GOT3 (cell line): ENCODE measurements around the gene ZIC4.

Experiments used
- DNase-seq: peaks from one replicate; lab custom pipeline; 2025; ENCODE audit warnings: mixed read lengths; lab: John Stamatoyannopoulos, UW

ZIC4 gene

GRCh38 chr3:147354623-147355022 is 51.7 kb downstream of the ZIC4 start:
- no peak for DNase-seq

DNA sequence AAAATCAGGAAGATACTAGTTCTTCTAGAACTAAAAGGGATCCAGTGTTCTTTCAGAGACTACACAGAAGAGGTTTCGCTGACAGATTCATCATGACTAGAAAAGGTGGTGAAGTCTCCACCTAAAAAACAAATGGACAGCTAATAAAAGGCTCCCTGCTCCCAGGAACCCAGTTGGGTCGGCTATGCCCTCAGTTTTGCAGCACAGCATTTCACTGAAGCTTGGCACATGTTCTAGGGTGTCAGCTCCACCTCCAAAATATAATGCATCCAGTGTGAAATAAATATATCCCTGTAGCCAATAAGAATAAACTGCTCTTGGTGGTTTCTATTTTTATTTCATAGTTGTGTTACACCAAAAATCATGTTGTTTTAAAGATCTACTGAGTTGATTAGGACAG is 55.0 kb downstream of the ZIC4 start:
- DNase-seq = no peak

DNA sequence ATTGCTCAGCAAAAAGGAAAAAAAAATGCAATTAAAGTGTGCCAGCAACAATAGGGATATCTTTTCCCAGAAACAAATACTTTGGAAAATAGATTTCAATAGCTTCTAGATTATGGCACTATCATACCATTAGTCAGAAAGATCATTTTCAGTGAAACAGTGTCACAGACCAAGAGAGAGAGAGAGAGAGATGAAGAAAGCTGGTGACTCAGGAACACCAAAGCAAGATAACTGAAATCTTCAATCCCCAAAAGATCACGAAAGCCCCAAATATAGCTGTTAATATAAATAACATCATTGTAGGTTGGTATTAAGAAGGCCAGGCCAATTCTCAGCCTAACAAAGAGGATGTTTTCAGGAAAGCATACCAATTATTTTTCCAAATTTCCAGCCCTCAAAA is 57.4 kb downstream of the ZIC4 start:
- DNase-seq = no peak

GRCh38 chr3:147343926-147344325 is 62.4 kb downstream of the ZIC4 start:
- no peak for DNase-seq

DNA sequence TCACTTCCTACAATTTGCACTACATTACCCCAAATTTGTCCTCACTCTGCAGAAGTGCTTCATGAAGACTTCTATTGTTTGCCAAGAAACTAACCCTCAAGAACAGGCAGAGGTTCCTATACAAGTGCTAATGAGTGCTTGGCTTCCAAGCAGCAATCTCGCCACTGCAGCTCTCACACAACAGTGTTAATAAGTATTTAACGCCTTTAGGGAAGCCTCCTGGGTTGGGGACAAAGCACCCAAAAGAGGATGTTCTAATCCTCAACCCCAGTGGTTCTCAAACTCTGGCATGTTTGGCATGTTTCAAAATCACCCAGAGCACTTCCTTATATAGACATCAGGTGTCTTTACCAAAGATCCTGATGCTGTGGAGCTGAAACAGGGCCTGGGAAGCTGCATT is 64.6 kb downstream of the ZIC4 start:
- DNase-seq = no peak

DNA sequence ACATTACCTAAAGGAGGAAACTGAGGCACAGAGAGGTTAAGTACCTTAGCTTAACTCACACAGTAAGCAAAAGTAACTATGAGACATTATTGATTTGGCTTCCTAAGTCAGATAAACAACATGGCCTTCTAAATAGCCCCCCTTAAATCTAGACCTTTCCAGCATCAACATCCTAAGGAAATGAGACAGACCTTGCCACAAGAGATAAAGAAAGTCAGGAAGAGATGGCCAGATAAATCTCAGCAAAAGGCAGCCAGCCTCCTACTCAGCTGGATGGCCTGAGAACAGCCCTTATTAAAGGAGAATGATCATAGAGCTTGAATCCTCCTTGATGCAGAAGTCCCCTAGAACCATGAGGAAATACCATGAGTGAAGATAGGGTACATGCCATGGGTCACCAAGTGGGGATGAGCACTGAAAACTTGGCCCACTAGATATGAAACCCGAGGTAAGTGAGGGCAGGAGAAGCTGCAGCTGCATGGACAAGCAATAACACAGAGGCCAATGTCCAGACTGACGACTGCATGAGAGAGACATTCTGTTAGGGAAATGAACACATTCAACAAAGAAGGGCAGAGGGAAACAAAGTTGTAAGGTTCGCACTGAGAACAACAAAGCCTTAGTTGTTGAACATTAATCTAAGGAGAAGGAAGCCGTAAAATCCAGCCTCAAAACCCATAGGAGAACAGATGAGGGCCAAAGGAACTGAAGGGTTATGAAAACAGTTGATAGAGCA is 69.6 kb downstream of the ZIC4 start:
- no peak for DNase-seq
